ENCODE measurements around the gene INPP5D.

Gene INPP5D

DNA sequence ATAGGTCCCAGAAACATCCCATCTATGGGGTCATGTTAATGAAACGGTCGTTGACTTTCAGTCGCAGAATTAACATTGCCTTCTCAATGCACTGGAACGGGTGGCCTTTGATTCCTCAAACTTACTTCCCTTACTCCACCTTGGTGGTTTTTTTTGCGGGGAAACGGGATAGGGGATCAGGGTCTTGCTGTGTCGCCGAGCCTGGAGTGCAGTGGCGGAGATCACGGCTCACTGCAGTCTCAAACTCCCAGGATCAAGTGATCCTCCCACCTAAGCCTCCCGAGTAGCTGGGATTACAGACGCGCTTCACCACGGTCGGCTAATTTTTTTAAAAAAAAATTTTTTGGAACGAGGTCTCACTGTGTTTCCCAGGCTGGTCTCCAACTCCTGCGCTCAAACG is 192.1 kb downstream of the INPP5D start:
- TF ChIP-seq, protein P1, sequence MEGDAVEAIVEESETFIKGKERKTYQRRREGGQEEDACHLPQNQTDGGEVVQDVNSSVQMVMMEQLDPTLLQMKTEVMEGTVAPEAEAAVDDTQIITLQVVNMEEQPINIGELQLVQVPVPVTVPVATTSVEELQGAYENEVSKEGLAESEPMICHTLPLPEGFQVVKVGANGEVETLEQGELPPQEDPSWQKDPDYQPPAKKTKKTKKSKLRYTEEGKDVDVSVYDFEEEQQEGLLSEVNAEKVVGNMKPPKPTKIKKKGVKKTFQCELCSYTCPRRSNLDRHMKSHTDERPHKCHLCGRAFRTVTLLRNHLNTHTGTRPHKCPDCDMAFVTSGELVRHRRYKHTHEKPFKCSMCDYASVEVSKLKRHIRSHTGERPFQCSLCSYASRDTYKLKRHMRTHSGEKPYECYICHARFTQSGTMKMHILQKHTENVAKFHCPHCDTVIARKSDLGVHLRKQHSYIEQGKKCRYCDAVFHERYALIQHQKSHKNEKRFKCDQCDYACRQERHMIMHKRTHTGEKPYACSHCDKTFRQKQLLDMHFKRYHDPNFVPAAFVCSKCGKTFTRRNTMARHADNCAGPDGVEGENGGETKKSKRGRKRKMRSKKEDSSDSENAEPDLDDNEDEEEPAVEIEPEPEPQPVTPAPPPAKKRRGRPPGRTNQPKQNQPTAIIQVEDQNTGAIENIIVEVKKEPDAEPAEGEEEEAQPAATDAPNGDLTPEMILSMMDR (IDR thresholded peaks at IDR 0.05), result no peak
- Histone ChIP-seq H3K27me3 (no peaks in the 10 kb centered on the region), H3K27ac (peak overlapping the region; percentile 90), H3K4me1 (ENCODE audit: control insufficient read depth in 1 of 2, insufficient read depth in 1 of 2, low read depth in 1 of 2, low read length in 1 of 2) (peaks cover 26 to 60% of the 10 kb centered on the region in 2 experiments), H3K9me3 (no peaks in the 10 kb centered on the region), H3K4me3 (ENCODE audit: low read depth in 1 of 2, low read length in 1 of 2) (peak overlapping the region; percentile 79 to 99), H3K36me3 (peaks cover 7% of the 10 kb centered on the region)

DNA sequence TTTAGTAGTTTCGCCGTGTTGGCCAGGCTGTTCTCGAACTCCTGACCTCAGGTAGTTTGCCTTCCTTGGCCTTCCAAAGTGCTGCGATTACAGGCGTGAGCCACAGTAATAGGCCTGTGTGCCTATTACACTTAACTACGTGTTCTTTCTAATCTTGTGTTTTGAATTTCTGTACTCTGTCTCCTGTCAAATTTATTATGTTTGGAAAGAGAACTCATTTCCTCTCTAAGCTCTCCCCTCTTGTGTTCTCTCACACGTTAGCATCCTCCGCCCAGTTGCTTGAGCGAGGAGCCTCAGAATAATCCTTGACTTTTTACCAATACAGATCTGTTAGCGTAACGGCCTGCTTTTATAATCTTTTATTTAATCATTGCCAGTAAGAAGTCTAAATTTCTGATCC is 195.0 kb downstream of the INPP5D start:
- H3K27ac ChIP-seq, result no peak overlapping the region
- TF ChIP-seq, protein P1 (IDR thresholded peaks at IDR 0.05), result no peak
- peaks cover 28% of the 10 kb centered on the region for H3K36me3 ChIP-seq
- no peak overlapping the region for H3K4me3 ChIP-seq (ENCODE audit: low read depth in 1 of 2, low read length in 1 of 2)
- peaks cover 18 to 45% of the 10 kb centered on the region in 2 experiments for H3K4me1 ChIP-seq (ENCODE audit: control insufficient read depth in 1 of 2, insufficient read depth in 1 of 2, low read depth in 1 of 2, low read length in 1 of 2)
- H3K9me3 ChIP-seq, result no peaks in the 10 kb centered on the region
- H3K27me3 ChIP-seq, result no peaks in the 10 kb centered on the region

DNA sequence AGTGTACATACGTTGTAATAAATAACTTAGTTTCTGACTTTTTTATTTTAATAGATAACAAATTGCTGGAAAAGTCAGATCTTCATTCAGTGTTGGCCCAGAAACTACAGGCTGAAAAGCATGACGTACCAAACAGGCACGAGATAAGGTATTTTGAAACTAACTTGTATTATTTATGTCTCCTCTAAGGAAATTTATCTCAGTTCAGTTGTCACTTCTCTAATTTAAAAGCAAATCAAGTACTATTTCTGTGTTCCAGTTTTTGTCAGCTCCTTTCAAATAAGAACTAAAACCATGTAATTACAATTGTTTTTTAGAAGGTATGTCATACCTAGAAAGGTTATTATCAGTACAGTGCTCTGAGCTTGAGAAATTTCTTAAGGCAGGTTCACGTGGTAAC is 195.9 kb downstream of the INPP5D start:
- Histone ChIP-seq H3K4me3 (ENCODE audit: low read depth in 1 of 2, low read length in 1 of 2) (no peak overlapping the region), H3K27ac (no peak overlapping the region), H3K36me3 (peaks cover 36% of the 10 kb centered on the region), H3K9me3 (no peaks in the 10 kb centered on the region), H3K27me3 (no peaks in the 10 kb centered on the region), H3K4me1 (ENCODE audit: control insufficient read depth in 1 of 2, insufficient read depth in 1 of 2, low read depth in 1 of 2, low read length in 1 of 2) (peaks cover 18 to 40% of the 10 kb centered on the region in 2 experiments)
- TF ChIP-seq, protein P1 (IDR thresholded peaks at IDR 0.05), result no peak
